PC-3 (cell line): ENCODE results near the gene BIK.

Experiments
- EZH2 ChIP-seq: fragments of 300-600 bp; sonication (generic); IDR thresholded peaks from one replicate; pipeline ENCODE4 v1.6.1; 2017; ENCODE audit warnings: antibody characterized with exemption, mild to moderate bottlenecking, low read length; ENCODE audit not compliant: unreplicated experiment
- TF ChIP-seq, protein P1 (sequence below): fragments of 300-600 bp; sonication (generic); conservative IDR thresholded peaks from 2 replicates; pipeline ENCODE4 v1.5.1; 2017; ENCODE audit warnings: antibody characterized with exemption, low read depth, mild to moderate bottlenecking, low read length

GRCh38 chr22:43098356-43098755 is 12.2 kb upstream of the BIK start:
- no peak for TF ChIP-seq EZH2
- TF ChIP-seq, protein P1, sequence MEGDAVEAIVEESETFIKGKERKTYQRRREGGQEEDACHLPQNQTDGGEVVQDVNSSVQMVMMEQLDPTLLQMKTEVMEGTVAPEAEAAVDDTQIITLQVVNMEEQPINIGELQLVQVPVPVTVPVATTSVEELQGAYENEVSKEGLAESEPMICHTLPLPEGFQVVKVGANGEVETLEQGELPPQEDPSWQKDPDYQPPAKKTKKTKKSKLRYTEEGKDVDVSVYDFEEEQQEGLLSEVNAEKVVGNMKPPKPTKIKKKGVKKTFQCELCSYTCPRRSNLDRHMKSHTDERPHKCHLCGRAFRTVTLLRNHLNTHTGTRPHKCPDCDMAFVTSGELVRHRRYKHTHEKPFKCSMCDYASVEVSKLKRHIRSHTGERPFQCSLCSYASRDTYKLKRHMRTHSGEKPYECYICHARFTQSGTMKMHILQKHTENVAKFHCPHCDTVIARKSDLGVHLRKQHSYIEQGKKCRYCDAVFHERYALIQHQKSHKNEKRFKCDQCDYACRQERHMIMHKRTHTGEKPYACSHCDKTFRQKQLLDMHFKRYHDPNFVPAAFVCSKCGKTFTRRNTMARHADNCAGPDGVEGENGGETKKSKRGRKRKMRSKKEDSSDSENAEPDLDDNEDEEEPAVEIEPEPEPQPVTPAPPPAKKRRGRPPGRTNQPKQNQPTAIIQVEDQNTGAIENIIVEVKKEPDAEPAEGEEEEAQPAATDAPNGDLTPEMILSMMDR, result no peak
